ENCODE results near the gene SPTBN4.

The SPTBN4 gene

GRCh38 chr19:40565910-40566495 is 99.2 kb downstream of the SPTBN4 start:
- no peak for DNase-seq (ENCODE audit: low read depth)

- DNase-seq (ENCODE audit: low read depth), result no peak
Observed at GRCh38 chr19:40567040-40567749, 100.4 kb downstream of the SPTBN4 start.

DNA sequence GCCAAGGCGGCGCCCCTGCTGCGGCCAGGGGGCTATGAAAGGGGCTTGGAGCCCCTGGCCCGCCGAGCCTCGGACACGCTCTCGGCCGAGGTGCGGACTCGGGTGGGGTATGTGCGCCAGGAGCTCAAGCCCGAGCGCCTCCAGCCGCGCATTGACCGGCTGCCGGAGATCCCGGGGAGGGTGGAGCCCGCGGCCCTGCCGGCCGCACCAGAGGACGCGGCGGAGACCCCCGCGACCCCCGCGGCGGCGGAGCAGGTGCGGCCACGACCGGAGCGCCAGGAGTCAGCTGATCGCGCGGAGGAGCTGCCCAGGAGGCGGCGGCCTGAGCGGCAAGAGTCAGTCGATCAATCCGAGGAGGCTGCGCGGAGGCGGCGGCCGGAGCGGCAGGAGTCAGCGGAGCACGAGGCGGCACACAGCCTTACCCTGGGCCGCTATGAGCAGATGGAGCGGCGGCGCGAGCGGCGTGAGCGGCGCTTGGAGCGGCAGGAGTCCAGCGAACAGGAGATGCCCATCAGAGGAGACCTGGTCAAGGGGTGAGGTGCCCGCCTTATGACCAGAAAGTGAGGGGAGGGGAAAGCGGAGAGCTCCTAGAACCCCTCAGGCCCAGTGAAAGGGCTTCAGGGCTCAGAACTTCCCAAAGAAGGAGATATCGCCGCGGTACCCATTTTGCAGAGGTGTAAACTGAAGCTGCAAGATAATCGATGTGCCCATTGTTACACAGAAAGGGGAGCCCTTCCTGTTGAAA is 101.1 kb downstream of the SPTBN4 start:
- no peak for DNase-seq (ENCODE audit: low read depth)

- peak; percentile 88 for DNase-seq (ENCODE audit: low read depth)
Observed at GRCh38 chr19:40570313-40571004, 103.7 kb downstream of the SPTBN4 start.

DNA sequence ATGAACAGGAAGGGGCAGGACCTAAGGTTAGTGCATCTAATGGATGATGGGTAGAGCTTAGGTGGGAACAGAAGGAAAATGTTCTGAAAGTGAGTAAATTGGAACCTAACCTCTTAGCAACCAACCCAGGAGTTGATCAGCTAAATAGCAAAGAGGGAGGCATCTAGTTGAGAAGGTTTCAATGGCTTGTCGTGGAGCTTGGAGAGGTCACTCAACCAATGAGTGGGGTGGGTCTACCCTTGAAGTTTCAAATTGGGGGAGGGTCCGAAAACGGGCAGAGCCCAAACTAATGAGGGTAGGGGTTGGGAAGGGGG is 104.2 kb downstream of the SPTBN4 start:
- no peak for DNase-seq (ENCODE audit: low read depth)

DNA sequence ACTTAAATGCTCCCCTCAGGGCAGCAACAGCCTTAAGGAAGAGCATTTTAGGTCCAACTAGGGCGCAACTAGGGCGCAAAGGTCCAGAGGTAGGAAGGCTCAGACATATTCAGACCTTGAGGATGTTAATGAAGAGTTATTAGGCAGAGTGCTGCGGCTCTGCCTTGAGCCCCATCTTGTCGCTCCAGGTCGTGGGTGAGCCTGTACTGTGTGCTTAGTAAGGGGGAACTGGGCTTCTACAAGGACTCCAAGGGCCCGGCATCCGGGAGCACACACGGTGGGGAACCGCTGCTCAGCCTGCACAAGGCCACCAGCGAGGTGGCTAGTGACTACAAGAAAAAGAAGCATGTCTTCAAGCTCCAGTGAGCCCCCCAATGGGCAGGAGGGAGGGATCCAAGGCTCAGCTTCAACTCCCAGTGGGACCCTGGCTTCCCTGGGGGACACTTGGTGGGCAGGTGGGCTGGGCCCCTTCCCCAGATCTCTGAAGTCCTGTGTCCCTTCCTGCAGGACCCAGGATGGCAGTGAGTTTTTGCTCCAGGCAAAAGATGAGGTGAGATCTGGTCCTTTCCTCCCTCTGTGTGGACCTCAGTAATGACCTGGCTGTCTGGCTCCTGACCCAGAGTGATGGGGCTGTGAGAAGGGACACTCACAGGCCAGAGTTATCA is 105.2 kb downstream of the SPTBN4 start:
- no peak for DNase-seq (ENCODE audit: low read depth)

DNA sequence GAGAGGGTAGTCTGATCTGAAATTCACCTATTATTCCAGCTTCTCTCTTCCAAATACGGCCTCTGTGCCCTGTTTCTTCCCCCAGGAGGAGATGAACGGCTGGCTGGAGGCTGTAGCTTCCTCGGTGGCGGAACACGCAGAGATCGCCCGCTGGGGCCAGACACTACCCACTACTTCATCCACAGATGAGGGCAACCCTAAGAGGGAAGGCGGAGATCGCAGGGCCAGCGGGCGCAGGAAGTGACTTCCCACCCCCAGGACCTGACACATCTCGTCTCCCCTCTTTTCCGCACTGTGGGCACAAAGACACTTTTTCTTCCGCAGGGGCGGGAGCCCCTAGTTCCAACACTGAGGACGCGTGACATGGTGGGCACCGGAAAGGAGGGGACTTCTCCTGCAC is 108.5 kb downstream of the SPTBN4 start:
- no peak for DNase-seq (ENCODE audit: low read depth)

GRCh38 chr19:40576151-40576584 is 109.4 kb downstream of the SPTBN4 start:
- no peak for DNase-seq (ENCODE audit: low read depth)

DNA sequence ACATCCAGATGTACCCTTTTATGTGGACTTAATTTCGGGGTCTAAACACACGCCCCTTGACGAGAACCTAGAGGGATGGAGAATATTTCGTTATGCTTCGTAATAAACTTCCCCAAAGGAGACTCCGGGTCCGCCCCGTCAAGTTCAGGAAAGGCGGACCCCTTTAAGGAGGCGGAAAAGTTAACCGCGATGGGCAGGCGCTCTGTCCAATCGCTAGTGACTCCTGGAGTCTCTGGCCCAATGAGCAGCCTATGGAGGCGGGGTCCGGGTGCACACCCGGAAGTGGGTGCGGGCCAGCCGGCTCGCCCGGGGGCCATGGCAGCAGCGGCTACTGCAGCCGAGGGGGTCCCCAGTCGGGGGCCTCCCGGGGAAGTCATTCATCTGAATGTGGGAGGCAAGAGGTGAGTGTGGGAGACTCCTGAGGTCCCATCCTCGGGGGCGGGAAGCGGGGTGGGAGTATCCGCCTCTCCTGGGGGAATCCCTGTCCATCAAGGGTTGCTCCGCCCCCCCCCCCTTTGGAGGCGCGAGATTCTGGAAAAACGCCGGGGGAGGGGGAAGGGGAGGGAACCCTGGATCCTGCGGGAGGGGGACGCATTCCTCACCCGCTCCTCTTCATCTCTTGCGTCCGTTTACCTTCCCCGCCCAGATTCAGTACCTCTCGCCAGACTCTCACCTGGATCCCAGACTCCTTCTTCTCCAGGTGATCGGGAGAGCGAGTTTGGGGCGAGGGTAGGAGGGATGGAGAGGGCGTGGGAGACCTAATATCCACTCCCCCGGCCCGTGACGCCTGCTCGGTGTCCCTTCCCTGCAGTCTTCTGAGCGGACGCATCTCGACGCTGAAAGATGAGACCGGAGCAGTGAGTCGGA is 110.0 kb downstream of the SPTBN4 start, which contains the start of gene SHKBP1:
SHKBP1 (plus strand) TSS at position 289 of the 867 bp plus-strand sequence; CDS start at position 316, 27 bp downstream.
- peak; percentile 88 for DNase-seq (ENCODE audit: low read depth)

DNA sequence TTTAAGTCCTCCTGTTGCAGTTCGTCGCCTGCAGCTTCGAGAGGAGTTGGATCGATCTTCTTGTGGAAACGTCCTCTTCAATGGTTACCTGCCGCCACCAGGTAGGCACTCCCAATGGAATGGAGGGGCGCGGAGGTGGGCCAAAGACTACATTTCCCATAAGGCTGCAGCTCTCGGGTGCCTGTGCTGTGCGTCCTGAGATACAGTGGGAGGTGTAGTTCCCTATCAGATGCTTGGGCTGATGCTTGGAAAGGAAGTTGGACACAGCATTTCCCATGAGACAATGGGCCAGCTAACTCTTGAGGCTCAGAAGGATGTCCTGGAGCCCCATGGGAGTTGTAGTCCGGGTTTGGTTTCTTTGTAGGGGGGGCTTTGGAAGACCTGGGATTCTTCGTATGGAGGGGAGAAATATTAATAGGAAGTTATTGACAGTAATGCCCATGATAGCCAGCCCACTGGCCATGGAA is 111.7 kb downstream of the SPTBN4 start:
- no peak for DNase-seq (ENCODE audit: low read depth)

GRCh38 chr19:40580619-40581018 is 113.8 kb downstream of the SPTBN4 start:
- DNase-seq (ENCODE audit: low read depth), result no peak

GRCh38 chr19:40581531-40581930 is 114.7 kb downstream of the SPTBN4 start:
- DNase-seq (ENCODE audit: low read depth), result no peak

DNA sequence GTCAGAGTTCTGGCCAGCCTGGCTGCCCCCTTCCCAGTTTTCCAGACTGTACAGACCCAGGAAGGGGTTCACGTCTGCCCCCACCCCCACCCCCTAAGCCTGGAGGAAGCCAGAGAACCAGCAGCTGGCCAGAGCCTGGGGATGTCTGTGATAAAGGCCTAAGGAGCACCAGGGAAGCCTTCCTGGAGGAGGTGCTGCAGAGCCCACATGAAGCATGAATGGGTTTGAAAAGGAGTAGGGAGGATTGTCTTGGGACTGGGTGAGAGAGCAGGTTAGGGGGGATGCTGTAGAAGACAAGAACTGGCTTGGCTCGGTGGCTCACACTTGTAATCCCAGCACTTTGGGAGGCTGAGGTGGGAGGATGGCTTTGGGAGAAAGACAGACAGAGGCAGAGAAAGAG is 115.7 kb downstream of the SPTBN4 start:
- no peak for DNase-seq (ENCODE audit: low read depth)

- DNase-seq (ENCODE audit: low read depth), result no peak
Observed at GRCh38 chr19:40583283-40583682, 116.5 kb downstream of the SPTBN4 start.

DNA sequence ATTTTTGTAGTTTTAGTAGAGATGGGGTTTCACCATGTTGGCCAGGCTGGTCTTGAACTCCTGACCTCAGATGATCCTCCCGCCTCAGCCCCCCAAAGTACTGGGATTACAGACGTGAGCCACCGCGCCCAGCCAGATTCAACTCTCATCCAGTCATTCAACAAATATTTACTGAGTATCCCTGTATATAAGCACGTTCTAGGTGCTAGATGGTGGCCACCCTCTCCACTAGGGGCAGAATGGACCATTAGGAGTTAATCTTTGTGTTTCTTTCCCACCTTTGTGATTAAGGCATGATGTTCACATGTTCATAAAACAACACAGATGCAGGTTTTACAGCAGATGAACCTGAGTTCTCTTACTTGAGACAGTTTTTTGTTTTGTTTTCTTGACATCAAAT is 117.2 kb downstream of the SPTBN4 start:
- no peak for DNase-seq (ENCODE audit: low read depth)

- no peak for DNase-seq (ENCODE audit: low read depth)
Observed at GRCh38 chr19:40585241-40585981, 118.6 kb downstream of the SPTBN4 start.

- no peak for DNase-seq (ENCODE audit: low read depth)
Observed at GRCh38 chr19:40585982-40586422, 119.2 kb downstream of the SPTBN4 start.

DNA sequence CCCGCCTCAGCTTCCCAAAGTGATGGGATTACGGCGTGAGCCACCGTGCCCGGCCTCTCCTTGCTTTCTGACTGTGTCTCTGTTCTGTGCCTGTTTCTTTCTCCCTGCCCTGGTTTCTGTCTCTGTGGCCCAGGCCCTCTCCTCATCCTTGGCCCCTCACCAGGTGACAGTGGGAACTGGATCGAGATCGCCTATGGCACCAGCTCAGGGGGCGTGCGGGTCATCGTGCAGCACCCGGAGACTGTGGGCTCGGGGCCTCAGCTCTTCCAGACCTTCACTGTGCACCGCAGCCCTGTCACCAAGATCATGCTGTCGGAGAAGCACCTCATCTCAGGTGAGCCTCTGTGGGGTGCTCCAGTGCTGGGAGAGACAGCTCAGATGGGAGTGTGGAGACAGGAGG is 119.8 kb downstream of the SPTBN4 start:
- DNase-seq (ENCODE audit: low read depth), result no peak

DNA sequence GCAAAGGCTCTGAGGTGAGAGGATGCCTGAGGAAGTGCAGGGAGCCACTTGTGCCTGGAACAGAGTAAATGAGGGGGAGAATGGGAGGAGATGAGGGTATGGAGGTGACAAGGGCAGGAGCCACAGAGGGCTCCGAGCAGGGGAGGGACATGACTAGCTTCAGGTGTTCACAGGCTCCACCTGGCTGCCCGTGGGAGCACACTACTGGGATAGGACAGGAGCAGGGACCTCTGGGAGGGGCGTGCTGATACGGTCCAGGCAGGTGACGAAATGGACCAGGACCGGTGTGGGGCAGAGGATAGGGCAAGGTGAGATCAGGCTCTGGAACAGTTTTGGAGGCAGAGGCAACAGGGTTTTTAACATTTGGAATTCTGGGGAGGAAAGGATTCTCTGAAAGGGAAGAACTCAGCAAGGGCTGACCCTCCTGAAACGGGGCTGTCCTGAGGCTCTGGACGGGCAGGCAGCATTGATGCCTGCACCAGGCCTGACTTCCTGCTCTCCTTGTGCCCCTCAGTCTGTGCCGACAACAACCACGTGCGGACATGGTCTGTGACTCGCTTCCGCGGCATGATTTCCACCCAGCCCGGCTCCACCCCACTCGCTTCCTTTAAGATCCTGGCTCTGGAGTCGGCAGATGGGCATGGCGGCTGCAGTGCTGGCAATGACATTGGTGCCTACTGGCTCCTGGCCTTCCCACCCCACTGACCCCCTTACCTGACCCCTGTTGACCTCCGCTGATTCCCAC is 121.5 kb downstream of the SPTBN4 start:
- DNase-seq (ENCODE audit: low read depth), result no peak

Data from stimulated activated CD8-positive, alpha-beta memory T cell treated with anti-CD3 and anti-CD28 coated beads, Interleukin-12 subunit alpha, Interleukin-12 subunit beta, amount 100 ng/mL, for 1 hour (primary cell).